22Rv1 (cell line): ENCODE measurements around the gene C2orf76.
A peak's percentile ranks its signal among the peaks of the same experiment; 100 is the strongest.

Experiments used
- H3K27ac ChIP-seq: fragments of 450-650 bp; 2 replicates; pipeline ENCODE4 v1.5.1; 2017
- CTCF ChIP-seq: fragments of 450-650 bp; IDR thresholded peaks from 2 replicates; pipeline ENCODE4 v1.5.1; 2017; ENCODE audit warnings: mild to moderate bottlenecking
- ZFX ChIP-seq: fragments of 450-650 bp; IDR thresholded peaks from 2 replicates; pipeline ENCODE4 v1.6.1; 2017; ENCODE audit warnings: antibody characterized with exemption, borderline replicate concordance

The C2orf76 gene

GRCh38 chr2:119315241-119315925 is 51.3 kb downstream of the C2orf76 start:
- TF ChIP-seq ZFX (no peak), CTCF (no peak)
- H3K27ac ChIP-seq: peak overlapping the region; percentile 64

GRCh38 chr2:119311831-119312230 is 54.8 kb downstream of the C2orf76 start:
- H3K27ac ChIP-seq: no peak overlapping the region
- TF ChIP-seq CTCF: no peak
- no peak for TF ChIP-seq ZFX

GRCh38 chr2:119311371-119311770 is 55.3 kb downstream of the C2orf76 start:
- TF ChIP-seq CTCF: no peak
- TF ChIP-seq ZFX: no peak
- H3K27ac ChIP-seq: no peak overlapping the region

GRCh38 chr2:119308793-119309330 is 57.8 kb downstream of the C2orf76 start:
- TF ChIP-seq ZFX (no peak), CTCF (no peak)
- H3K27ac ChIP-seq: no peak overlapping the region

- TF ChIP-seq ZFX (no peak), CTCF (no peak)
- H3K27ac ChIP-seq: no peak overlapping the region
Measured at GRCh38 chr2:119307419-119308140, 59.1 kb downstream of the C2orf76 start.

GRCh38 chr2:119306196-119306590 is 60.4 kb downstream of the C2orf76 start:
- no peak overlapping the region for H3K27ac ChIP-seq
- TF ChIP-seq ZFX (no peak), CTCF (no peak)
